ENCODE measurements around the gene GPC5.

- TF ChIP-seq CTCF (IDR thresholded peaks at IDR 0.05) (no peak), POLR2AphosphoS5 (IDR thresholded peaks at IDR 0.05; ENCODE audit: low read depth, low read length) (no peak), SIN3A (IDR thresholded peaks at IDR 0.05; ENCODE audit: borderline replicate concordance, insufficient read depth, low read depth, low read length) (no peak), TCF7L2 (IDR thresholded peaks at IDR 0.05; ENCODE audit: low read depth, low read length) (no peak)
These were observed 246.4 kb downstream of the GPC5 start for GRCh38 chr13:91644806-91645205.
